Calu3 (cell line): ENCODE results near the gene PCDH9. TPM values are rescaled to one million over a fixed set of nuclear protein-coding genes. Genes with fewer than 3 reads are reported as not detected.

Experiments
- BruUV-seq: library from RNA; stranded (reverse); fragments of 400-500 nt; replicated peaks from 2 replicates; lab custom pipeline; 2021; lab: Mats Ljungman, UMichigan
- CTCF ChIA-PET: fragments of 300-600 bp; sonication (Branson Sonifier 250); formaldehyde crosslinking; loops from one replicate; lab custom pipeline; 2022; ENCODE audit warnings: antibody characterized with exemption; lab: Charles Lee
- DNase-seq: peaks from one replicate; pipeline ENCODE4 v3.0.0; 2022
- H3K27ac Mint-ChIP-seq: one replicate; pipeline ENCODE4 v1.8.0; 2022; ENCODE audit warnings: mixed read lengths; ENCODE audit not compliant: unreplicated experiment
- H3K27me3 Mint-ChIP-seq: one replicate; pipeline ENCODE4 v1.8.0; 2022; ENCODE audit warnings: mixed read lengths; ENCODE audit not compliant: unreplicated experiment
- H3K36me3 Mint-ChIP-seq: one replicate; pipeline ENCODE4 v1.8.0; 2022; ENCODE audit warnings: mild to moderate bottlenecking, moderate library complexity, mixed read lengths; ENCODE audit not compliant: insufficient read depth, unreplicated experiment
- H3K4me1 Mint-ChIP-seq: one replicate; pipeline ENCODE4 v1.8.0; 2022; ENCODE audit warnings: mild to moderate bottlenecking, low read depth, mixed read lengths; ENCODE audit not compliant: unreplicated experiment
- H3K4me3 Mint-ChIP-seq: one replicate; pipeline ENCODE4 v1.8.0; 2022; ENCODE audit warnings: mild to moderate bottlenecking, low read depth, moderate library complexity, mixed read lengths; ENCODE audit not compliant: unreplicated experiment
- H3K9me3 Mint-ChIP-seq: one replicate; pipeline ENCODE4 v1.8.0; 2022; ENCODE audit warnings: low read depth, mixed read lengths; ENCODE audit not compliant: unreplicated experiment
- intact Hi-C: fragments of 100-400 bp; cut with micrococcal nuclease; formaldehyde crosslinking; loops from one replicate; pipeline ENCODE4 v1.10.0; 2022; ENCODE audit not compliant: unreplicated experiment
- total RNA-seq: library from RNA; stranded (reverse); gene quantifications from 2 replicates; pipeline ENCODE4 v1.2.3, GENCODE V29; 2022
- TF ChIP-seq, protein P1 (sequence below): fragments of 200-600 bp; IDR thresholded peaks from one replicate; pipeline ENCODE4 v1.8.0; 2022; ENCODE audit warnings: antibody characterized with exemption; ENCODE audit not compliant: unreplicated experiment

PCDH9 gene
- total RNA-seq, 1 experiment from 2014 or later: 1.3 TPM

DNA sequence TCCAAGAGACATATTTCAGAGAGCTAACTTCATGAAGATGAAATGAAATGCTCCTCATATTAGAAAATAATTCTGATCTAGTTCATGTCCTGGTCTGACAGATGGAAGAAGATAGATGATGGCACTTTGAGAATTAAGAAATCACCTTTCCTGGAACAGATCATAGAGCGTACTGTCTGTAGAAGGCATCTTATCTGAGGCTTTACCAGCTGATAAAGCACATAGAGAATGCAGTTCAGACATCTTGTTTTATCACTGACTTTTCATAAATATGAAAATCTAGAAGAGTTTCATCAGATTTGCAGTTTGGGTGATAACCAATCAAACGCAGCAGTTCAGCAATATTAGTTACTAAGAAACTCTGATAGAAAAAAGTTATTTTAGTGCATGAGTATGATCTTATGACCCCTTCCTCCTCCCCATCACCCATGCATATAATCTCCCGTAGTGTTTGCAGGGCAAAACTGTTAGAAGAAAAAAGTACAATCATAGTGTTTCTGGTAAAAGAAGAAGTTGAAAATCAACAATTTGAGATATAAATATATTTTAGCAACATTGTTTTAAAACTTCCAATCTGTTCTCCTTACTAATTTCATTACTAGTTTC is 585.2 kb downstream of the PCDH9 start:
- no peaks in the 10 kb centered on the region for H3K9me3 Mint-ChIP-seq
- intact Hi-C loops: no loop called here
- CTCF ChIA-PET: no interaction called here
- BruUV-seq: no TSS peak
- H3K4me3 Mint-ChIP-seq: no peak overlapping the region
- no peaks in the 10 kb centered on the region for H3K27me3 Mint-ChIP-seq
- TF ChIP-seq, protein P1, sequence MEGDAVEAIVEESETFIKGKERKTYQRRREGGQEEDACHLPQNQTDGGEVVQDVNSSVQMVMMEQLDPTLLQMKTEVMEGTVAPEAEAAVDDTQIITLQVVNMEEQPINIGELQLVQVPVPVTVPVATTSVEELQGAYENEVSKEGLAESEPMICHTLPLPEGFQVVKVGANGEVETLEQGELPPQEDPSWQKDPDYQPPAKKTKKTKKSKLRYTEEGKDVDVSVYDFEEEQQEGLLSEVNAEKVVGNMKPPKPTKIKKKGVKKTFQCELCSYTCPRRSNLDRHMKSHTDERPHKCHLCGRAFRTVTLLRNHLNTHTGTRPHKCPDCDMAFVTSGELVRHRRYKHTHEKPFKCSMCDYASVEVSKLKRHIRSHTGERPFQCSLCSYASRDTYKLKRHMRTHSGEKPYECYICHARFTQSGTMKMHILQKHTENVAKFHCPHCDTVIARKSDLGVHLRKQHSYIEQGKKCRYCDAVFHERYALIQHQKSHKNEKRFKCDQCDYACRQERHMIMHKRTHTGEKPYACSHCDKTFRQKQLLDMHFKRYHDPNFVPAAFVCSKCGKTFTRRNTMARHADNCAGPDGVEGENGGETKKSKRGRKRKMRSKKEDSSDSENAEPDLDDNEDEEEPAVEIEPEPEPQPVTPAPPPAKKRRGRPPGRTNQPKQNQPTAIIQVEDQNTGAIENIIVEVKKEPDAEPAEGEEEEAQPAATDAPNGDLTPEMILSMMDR: no peak
- H3K4me1 Mint-ChIP-seq: no peaks in the 10 kb centered on the region
- H3K27ac Mint-ChIP-seq: no peak overlapping the region
- no peak for DNase-seq
- H3K36me3 Mint-ChIP-seq: no peaks in the 10 kb centered on the region

DNA sequence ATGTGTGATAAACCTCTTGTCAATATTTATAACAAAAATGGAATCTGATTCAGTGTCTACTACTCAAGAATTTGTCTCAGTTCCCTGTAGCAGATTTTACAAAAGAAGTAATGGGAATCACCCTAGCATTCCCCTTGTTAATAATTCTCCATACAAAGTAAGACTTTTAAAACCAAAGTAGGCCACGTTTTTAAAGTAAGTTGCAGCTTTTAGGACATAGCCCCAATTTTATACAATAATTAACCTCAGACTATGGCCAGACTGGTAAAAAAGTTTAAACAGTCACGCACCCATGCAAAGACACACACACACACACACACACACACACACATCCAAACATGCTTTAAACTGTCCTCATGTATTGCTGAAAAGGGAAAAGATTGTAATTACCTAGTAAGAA is 589.9 kb downstream of the PCDH9 start:
- Mint-ChIP-seq H3K27me3 (no peaks in the 10 kb centered on the region), H3K4me3 (no peak overlapping the region), H3K4me1 (no peaks in the 10 kb centered on the region), H3K9me3 (no peaks in the 10 kb centered on the region), H3K36me3 (no peaks in the 10 kb centered on the region), H3K27ac (no peak overlapping the region)
- no TSS peak for BruUV-seq
- CTCF ChIA-PET: no interaction called here
- intact Hi-C loops: no loop called here
- TF ChIP-seq, protein P1: no peak
- no peak for DNase-seq

DNA sequence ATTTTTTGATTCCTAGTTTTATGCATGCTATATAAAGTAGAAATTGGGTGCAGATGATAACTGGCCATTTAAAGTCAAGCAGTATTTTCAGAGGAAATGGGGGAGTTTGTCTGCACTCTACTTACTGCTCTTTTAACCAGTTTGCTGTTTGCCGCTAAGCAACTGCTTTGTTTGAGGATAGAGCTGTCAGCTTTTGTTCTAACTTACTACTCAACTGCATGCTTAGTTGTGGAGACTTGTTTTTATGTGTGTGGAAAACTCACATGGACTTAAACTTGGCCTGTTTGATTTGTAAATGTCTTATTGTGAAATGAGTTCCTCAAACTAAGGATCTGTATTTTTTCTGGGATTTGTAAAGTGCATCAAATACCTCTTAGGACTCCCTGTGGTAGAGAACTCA is 591.1 kb downstream of the PCDH9 start:
- Mint-ChIP-seq H3K4me3 (no peak overlapping the region), H3K27me3 (no peaks in the 10 kb centered on the region), H3K36me3 (no peaks in the 10 kb centered on the region), H3K9me3 (no peaks in the 10 kb centered on the region), H3K27ac (no peak overlapping the region), H3K4me1 (no peaks in the 10 kb centered on the region)
- TF ChIP-seq, protein P1: no peak
- CTCF ChIA-PET: no interaction called here
- intact Hi-C loops: no loop called here
- no TSS peak for BruUV-seq
- DNase-seq: no peak

DNA sequence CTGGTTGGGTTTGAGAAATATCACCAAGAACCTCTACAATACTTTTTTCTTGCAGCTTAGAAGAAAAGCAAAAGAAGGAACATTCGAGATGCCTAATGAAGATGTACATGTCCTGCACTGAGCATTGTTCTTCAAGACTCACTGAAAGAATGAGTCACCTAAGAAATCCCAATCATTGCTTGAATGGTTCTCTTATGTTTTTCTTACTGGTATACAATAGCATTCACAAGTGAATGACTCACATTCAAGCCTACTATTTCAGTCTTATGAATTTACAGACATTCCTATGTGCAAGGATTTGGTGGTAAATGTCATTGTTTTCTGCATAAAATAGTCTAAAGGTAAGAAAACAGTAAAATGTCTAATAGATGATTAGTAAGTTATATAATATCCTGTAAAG is 594.6 kb downstream of the PCDH9 start:
- Mint-ChIP-seq H3K4me3 (no peak overlapping the region), H3K9me3 (no peaks in the 10 kb centered on the region), H3K27ac (no peak overlapping the region), H3K36me3 (no peaks in the 10 kb centered on the region), H3K4me1 (no peaks in the 10 kb centered on the region), H3K27me3 (no peaks in the 10 kb centered on the region)
- intact Hi-C loops: no loop called here
- CTCF ChIA-PET: no interaction called here
- no TSS peak for BruUV-seq
- no peak for DNase-seq
- TF ChIP-seq, protein P1: no peak
